ENCODE measurements around the gene CMIP.
A peak's percentile ranks its signal among the peaks of the same experiment; 100 is the strongest.

The CMIP gene

GRCh38 chr16:81505011-81505661 lies 60.5 kb downstream of the CMIP start:
- H3K4me3 ChIP-seq (ENCODE audit: low read length in 2 of 2) = no peak overlapping the region
- peaks cover 0 to under 1% of the 10 kb centered on the region in 2 donors for H3K36me3 ChIP-seq (ENCODE audit: control insufficient read depth in 2 of 2, insufficient read depth in 2 of 2, low read length in 2 of 2)
- H3K27ac ChIP-seq (ENCODE audit: low read depth in 2 of 2, low read length in 2 of 2) = peak overlapping the region in 1 of 2 donors; percentile 35
- H3K9me3 ChIP-seq (ENCODE audit: control insufficient read depth in 2 of 2, low read length in 2 of 2) = no peaks in the 10 kb centered on the region
- no peak overlapping the region for H3K9ac ChIP-seq (ENCODE audit: low read depth in 1 of 2, low read length in 2 of 2)
- H3K4me1 ChIP-seq (ENCODE audit: control insufficient read depth in 2 of 2, insufficient read depth in 2 of 2, low read length in 2 of 2) = peaks cover 0 to 14% of the 10 kb centered on the region in 2 donors
- H3K27me3 ChIP-seq (ENCODE audit: control insufficient read depth in 2 of 2, insufficient read depth in 2 of 2, low read length in 2 of 2) = no peaks in the 10 kb centered on the region

- Histone ChIP-seq H3K4me3 (ENCODE audit: low read length in 2 of 2) (no peak overlapping the region), H3K27me3 (ENCODE audit: control insufficient read depth in 2 of 2, insufficient read depth in 2 of 2, low read length in 2 of 2) (no peaks in the 10 kb centered on the region), H3K9me3 (ENCODE audit: control insufficient read depth in 2 of 2, low read length in 2 of 2) (no peaks in the 10 kb centered on the region), H3K9ac (ENCODE audit: low read depth in 1 of 2, low read length in 2 of 2) (no peak overlapping the region), H3K4me1 (ENCODE audit: control insufficient read depth in 2 of 2, insufficient read depth in 2 of 2, low read length in 2 of 2) (peaks cover 15 to 20% of the 10 kb centered on the region in 2 donors), H3K27ac (ENCODE audit: low read depth in 2 of 2, low read length in 2 of 2) (no peak overlapping the region), H3K36me3 (ENCODE audit: control insufficient read depth in 2 of 2, insufficient read depth in 2 of 2, low read length in 2 of 2) (peaks cover 0 to 4% of the 10 kb centered on the region in 2 donors)
These were observed 64.8 kb downstream of the CMIP start for GRCh38 chr16:81509404-81509803.

GRCh38 chr16:81510016-81510415 lies 65.4 kb downstream of the CMIP start:
- no peaks in the 10 kb centered on the region for H3K27me3 ChIP-seq (ENCODE audit: control insufficient read depth in 2 of 2, insufficient read depth in 2 of 2, low read length in 2 of 2)

GRCh38 chr16:81511371-81511770 lies 66.8 kb downstream of the CMIP start:
- Histone ChIP-seq H3K36me3 (ENCODE audit: control insufficient read depth in 2 of 2, insufficient read depth in 2 of 2, low read length in 2 of 2) (peaks cover 0 to 5% of the 10 kb centered on the region in 2 donors), H3K4me1 (ENCODE audit: control insufficient read depth in 2 of 2, insufficient read depth in 2 of 2, low read length in 2 of 2) (peaks cover 17 to 20% of the 10 kb centered on the region in 2 donors), H3K9ac (ENCODE audit: low read depth in 1 of 2, low read length in 2 of 2) (no peak overlapping the region), H3K27ac (ENCODE audit: low read depth in 2 of 2, low read length in 2 of 2) (peak overlapping the region in 1 of 2 donors; percentile 2), H3K9me3 (ENCODE audit: control insufficient read depth in 2 of 2, low read length in 2 of 2) (no peaks in the 10 kb centered on the region), H3K4me3 (ENCODE audit: low read length in 2 of 2) (no peak overlapping the region), H3K27me3 (ENCODE audit: control insufficient read depth in 2 of 2, insufficient read depth in 2 of 2, low read length in 2 of 2) (no peaks in the 10 kb centered on the region)

More at GRCh38 chr16:81510016-81510415, 65.4 kb downstream of the CMIP start:
- H3K4me3 ChIP-seq (ENCODE audit: low read length in 2 of 2) = no peak overlapping the region
- peaks cover 17 to 20% of the 10 kb centered on the region in 2 donors for H3K4me1 ChIP-seq (ENCODE audit: control insufficient read depth in 2 of 2, insufficient read depth in 2 of 2, low read length in 2 of 2)
- no peaks in the 10 kb centered on the region for H3K9me3 ChIP-seq (ENCODE audit: control insufficient read depth in 2 of 2, low read length in 2 of 2)
- peaks cover 0 to 4% of the 10 kb centered on the region in 2 donors for H3K36me3 ChIP-seq (ENCODE audit: control insufficient read depth in 2 of 2, insufficient read depth in 2 of 2, low read length in 2 of 2)
- no peak overlapping the region for H3K27ac ChIP-seq (ENCODE audit: low read depth in 2 of 2, low read length in 2 of 2)
- no peak overlapping the region for H3K9ac ChIP-seq (ENCODE audit: low read depth in 1 of 2, low read length in 2 of 2)

GRCh38 chr16:81513204-81514040 lies 68.8 kb downstream of the CMIP start:
- H3K27ac ChIP-seq (ENCODE audit: low read depth in 2 of 2, low read length in 2 of 2) = peak overlapping the region; percentile 25 to 68
- H3K4me1 ChIP-seq (ENCODE audit: control insufficient read depth in 2 of 2, insufficient read depth in 2 of 2, low read length in 2 of 2) = peaks cover 17 to 20% of the 10 kb centered on the region in 2 donors
- H3K9ac ChIP-seq (ENCODE audit: low read depth in 1 of 2, low read length in 2 of 2) = peak overlapping the region; percentile 18 to 24
- H3K4me3 ChIP-seq (ENCODE audit: low read length in 2 of 2) = peak overlapping the region in 1 of 2 donors; percentile 20
- no peaks in the 10 kb centered on the region for H3K27me3 ChIP-seq (ENCODE audit: control insufficient read depth in 2 of 2, insufficient read depth in 2 of 2, low read length in 2 of 2)
- H3K9me3 ChIP-seq (ENCODE audit: control insufficient read depth in 2 of 2, low read length in 2 of 2) = no peaks in the 10 kb centered on the region
- H3K36me3 ChIP-seq (ENCODE audit: control insufficient read depth in 2 of 2, insufficient read depth in 2 of 2, low read length in 2 of 2) = peaks cover 5 to 8% of the 10 kb centered on the region in 2 donors

GRCh38 chr16:81514041-81514559 lies 69.5 kb downstream of the CMIP start:
- no peaks in the 10 kb centered on the region for H3K27me3 ChIP-seq (ENCODE audit: control insufficient read depth in 2 of 2, insufficient read depth in 2 of 2, low read length in 2 of 2)
- peak overlapping the region in 1 of 2 donors; percentile 25 for H3K27ac ChIP-seq (ENCODE audit: low read depth in 2 of 2, low read length in 2 of 2)
- H3K9ac ChIP-seq (ENCODE audit: low read depth in 1 of 2, low read length in 2 of 2) = no peak overlapping the region
- H3K9me3 ChIP-seq (ENCODE audit: control insufficient read depth in 2 of 2, low read length in 2 of 2) = no peaks in the 10 kb centered on the region
- H3K4me3 ChIP-seq (ENCODE audit: low read length in 2 of 2) = peak overlapping the region in 1 of 2 donors; percentile 3
- H3K36me3 ChIP-seq (ENCODE audit: control insufficient read depth in 2 of 2, insufficient read depth in 2 of 2, low read length in 2 of 2) = peaks cover 5 to 8% of the 10 kb centered on the region in 2 donors
- H3K4me1 ChIP-seq (ENCODE audit: control insufficient read depth in 2 of 2, insufficient read depth in 2 of 2, low read length in 2 of 2) = peaks cover 17 to 19% of the 10 kb centered on the region in 2 donors

GRCh38 chr16:81514568-81515258 lies 70.1 kb downstream of the CMIP start:
- Histone ChIP-seq H3K9ac (ENCODE audit: low read depth in 1 of 2, low read length in 2 of 2) (no peak overlapping the region), H3K4me3 (ENCODE audit: low read length in 2 of 2) (peak overlapping the region in 1 of 2 donors; percentile 3), H3K9me3 (ENCODE audit: control insufficient read depth in 2 of 2, low read length in 2 of 2) (no peaks in the 10 kb centered on the region), H3K27ac (ENCODE audit: low read depth in 2 of 2, low read length in 2 of 2) (no peak overlapping the region), H3K27me3 (ENCODE audit: control insufficient read depth in 2 of 2, insufficient read depth in 2 of 2, low read length in 2 of 2) (no peaks in the 10 kb centered on the region), H3K36me3 (ENCODE audit: control insufficient read depth in 2 of 2, insufficient read depth in 2 of 2, low read length in 2 of 2) (peaks cover 5 to 8% of the 10 kb centered on the region in 2 donors), H3K4me1 (ENCODE audit: control insufficient read depth in 2 of 2, insufficient read depth in 2 of 2, low read length in 2 of 2) (peaks cover 17 to 18% of the 10 kb centered on the region in 2 donors)

GRCh38 chr16:81515281-81515680 lies 70.7 kb downstream of the CMIP start:
- no peaks in the 10 kb centered on the region for H3K9me3 ChIP-seq (ENCODE audit: control insufficient read depth in 2 of 2, low read length in 2 of 2)
- peaks cover 17 to 18% of the 10 kb centered on the region in 2 donors for H3K4me1 ChIP-seq (ENCODE audit: control insufficient read depth in 2 of 2, insufficient read depth in 2 of 2, low read length in 2 of 2)
- no peak overlapping the region for H3K27ac ChIP-seq (ENCODE audit: low read depth in 2 of 2, low read length in 2 of 2)
- peaks cover 5 to 6% of the 10 kb centered on the region in 2 donors for H3K36me3 ChIP-seq (ENCODE audit: control insufficient read depth in 2 of 2, insufficient read depth in 2 of 2, low read length in 2 of 2)
- no peak overlapping the region for H3K9ac ChIP-seq (ENCODE audit: low read depth in 1 of 2, low read length in 2 of 2)
- no peaks in the 10 kb centered on the region for H3K27me3 ChIP-seq (ENCODE audit: control insufficient read depth in 2 of 2, insufficient read depth in 2 of 2, low read length in 2 of 2)
- no peak overlapping the region for H3K4me3 ChIP-seq (ENCODE audit: low read length in 2 of 2)

GRCh38 chr16:81515721-81516120 lies 71.1 kb downstream of the CMIP start:
- Histone ChIP-seq H3K36me3 (ENCODE audit: control insufficient read depth in 2 of 2, insufficient read depth in 2 of 2, low read length in 2 of 2) (peaks cover 4 to 5% of the 10 kb centered on the region in 2 donors), H3K27me3 (ENCODE audit: control insufficient read depth in 2 of 2, insufficient read depth in 2 of 2, low read length in 2 of 2) (no peaks in the 10 kb centered on the region), H3K9ac (ENCODE audit: low read depth in 1 of 2, low read length in 2 of 2) (no peak overlapping the region), H3K4me3 (ENCODE audit: low read length in 2 of 2) (no peak overlapping the region), H3K9me3 (ENCODE audit: control insufficient read depth in 2 of 2, low read length in 2 of 2) (no peaks in the 10 kb centered on the region), H3K27ac (ENCODE audit: low read depth in 2 of 2, low read length in 2 of 2) (no peak overlapping the region), H3K4me1 (ENCODE audit: control insufficient read depth in 2 of 2, insufficient read depth in 2 of 2, low read length in 2 of 2) (peaks cover 17 to 18% of the 10 kb centered on the region in 2 donors)

All from mucosa of rectum (tissue), 2 donors.